ENCODE measurements around the gene LMTK3. TPM values are rescaled to one million over a fixed set of nuclear protein-coding genes. Genes with fewer than 3 reads are reported as not detected.

LMTK3 gene
- total RNA-seq, 3 donors from 2014 or later (not counting 1 experiment from before 2014, with no cell fraction given), result 0.64 to 2.9 (median 1.9) TPM

- Mint-ChIP-seq H3K36me3 (no peaks in the 10 kb centered on the region), H3K4me3 (no peak overlapping the region), H3K27ac (no peak overlapping the region), H3K4me1 (peaks cover 16 to 17% of the 10 kb centered on the region in 2 donors), H3K27me3 (ENCODE audit: low read depth in 2 of 2) (no peaks in the 10 kb centered on the region), H3K9me3 (no peaks in the 10 kb centered on the region)
- no peak for TF ChIP-seq CTCF (IDR thresholded peaks at IDR 0.05)
- no peaks in the 10 kb centered on the region for H3K9me3 ChIP-seq (ENCODE audit: control insufficient read depth, insufficient read depth, low read length)
- H3K27ac ChIP-seq (ENCODE audit: low read length), result no peak overlapping the region
- H3K36me3 ChIP-seq (ENCODE audit: control insufficient read depth, insufficient read depth, low read length), result peaks cover 46% of the 10 kb centered on the region
- H3K4me3 ChIP-seq (ENCODE audit: low read length), result no peak overlapping the region
- intact Hi-C loops (cut with micrococcal nuclease), result no loop called here
- H3K27me3 ChIP-seq (ENCODE audit: control insufficient read depth, insufficient read depth, low read length), result no peaks in the 10 kb centered on the region
- DNase-seq, result no peak
- no peak for ATAC-seq
- H3K4me1 ChIP-seq (ENCODE audit: control insufficient read depth, insufficient read depth, low read length), result peaks cover 10% of the 10 kb centered on the region
- 95% methylated on average over 12 of the region's 12 CpGs for WGBS (ENCODE audit: insufficient coverage)
These were observed 60.0 kb downstream of the LMTK3 start for GRCh38 chr19:48451624-48452023.

- H3K4me1 Mint-ChIP-seq, result peaks cover 24% of the 10 kb centered on the region in 2 donors
- H3K36me3 Mint-ChIP-seq, result no peaks in the 10 kb centered on the region
- H3K27ac ChIP-seq (ENCODE audit: low read length), result no peak overlapping the region
- no peak overlapping the region for H3K4me3 ChIP-seq (ENCODE audit: low read length)
- peaks cover 14% of the 10 kb centered on the region for H3K4me1 ChIP-seq (ENCODE audit: control insufficient read depth, insufficient read depth, low read length)
- H3K9me3 Mint-ChIP-seq, result no peaks in the 10 kb centered on the region
- H3K9me3 ChIP-seq (ENCODE audit: control insufficient read depth, insufficient read depth, low read length), result no peaks in the 10 kb centered on the region
- no peak for ATAC-seq
- no peaks in the 10 kb centered on the region for H3K27me3 ChIP-seq (ENCODE audit: control insufficient read depth, insufficient read depth, low read length)
- peaks cover 46% of the 10 kb centered on the region for H3K36me3 ChIP-seq (ENCODE audit: control insufficient read depth, insufficient read depth, low read length)
- intact Hi-C loops (cut with micrococcal nuclease), result no loop called here
- WGBS (ENCODE audit: insufficient coverage), result 94% methylated on average over 15 of the region's 15 CpGs
- DNase-seq, result no peak
- H3K27me3 Mint-ChIP-seq (ENCODE audit: low read depth in 2 of 2), result no peaks in the 10 kb centered on the region
- H3K27ac Mint-ChIP-seq, result no peak overlapping the region
- no peak for TF ChIP-seq CTCF (IDR thresholded peaks at IDR 0.05)
- no peak overlapping the region for H3K4me3 Mint-ChIP-seq
These were observed 60.8 kb downstream of the LMTK3 start for GRCh38 chr19:48450863-48451262.

DNA sequence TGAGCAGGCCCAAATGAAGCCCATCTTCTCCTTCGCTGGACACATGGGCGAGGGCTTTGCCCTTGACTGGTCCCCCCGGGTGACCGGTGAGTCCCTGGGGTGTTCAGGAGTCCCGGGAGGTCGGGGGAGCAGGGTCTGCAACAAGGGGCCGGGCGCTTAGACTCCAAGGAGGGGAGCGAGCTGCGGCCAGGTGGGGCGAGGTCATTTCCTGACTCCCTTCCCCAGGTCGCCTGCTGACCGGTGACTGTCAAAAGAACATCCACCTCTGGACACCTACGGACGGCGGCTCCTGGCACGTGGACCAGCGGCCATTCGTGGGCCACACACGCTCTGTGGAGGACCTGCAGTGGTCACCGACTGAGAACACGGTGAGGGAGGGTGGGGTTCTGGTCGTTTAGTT is 61.2 kb downstream of the LMTK3 start:
- Mint-ChIP-seq H3K4me3 (no peak overlapping the region), H3K9me3 (no peaks in the 10 kb centered on the region), H3K4me1 (peaks cover 27 to 29% of the 10 kb centered on the region in 2 donors), H3K36me3 (no peaks in the 10 kb centered on the region), H3K27ac (no peak overlapping the region), H3K27me3 (ENCODE audit: low read depth in 2 of 2) (no peaks in the 10 kb centered on the region)
- H3K36me3 ChIP-seq (ENCODE audit: control insufficient read depth, insufficient read depth, low read length), result peaks cover 46% of the 10 kb centered on the region
- no peaks in the 10 kb centered on the region for H3K9me3 ChIP-seq (ENCODE audit: control insufficient read depth, insufficient read depth, low read length)
- H3K27me3 ChIP-seq (ENCODE audit: control insufficient read depth, insufficient read depth, low read length), result no peaks in the 10 kb centered on the region
- no peak overlapping the region for H3K27ac ChIP-seq (ENCODE audit: low read length)
- DNase-seq (no peak), ATAC-seq (no peak)
- intact Hi-C loops (cut with micrococcal nuclease), result no loop called here
- peaks cover 12% of the 10 kb centered on the region for H3K4me1 ChIP-seq (ENCODE audit: control insufficient read depth, insufficient read depth, low read length)
- WGBS (ENCODE audit: insufficient coverage), result 96% methylated on average over 23 of the region's 23 CpGs
- H3K4me3 ChIP-seq (ENCODE audit: low read length), result no peak overlapping the region
- no peak for TF ChIP-seq CTCF (IDR thresholded peaks at IDR 0.05)

DNA sequence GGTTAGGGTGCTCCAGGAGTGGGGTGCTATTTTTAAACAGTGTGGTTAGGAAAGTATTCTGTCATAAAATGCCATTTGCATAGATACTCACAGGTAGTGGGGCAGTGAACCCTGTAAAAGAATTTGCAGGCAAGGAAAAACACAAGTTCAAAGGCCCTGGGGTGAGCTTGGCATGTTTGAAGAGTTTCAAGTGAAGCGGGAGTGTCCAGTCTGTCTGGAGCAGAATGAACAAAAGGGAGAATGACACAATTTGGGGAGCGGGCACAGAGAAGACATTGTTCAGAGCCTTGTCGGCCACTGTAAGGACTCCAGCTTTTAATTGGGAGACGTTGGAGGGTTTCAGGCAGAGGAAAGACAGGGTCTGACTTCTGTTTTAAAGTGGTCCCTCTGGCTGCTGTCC is 63.1 kb downstream of the LMTK3 start:
- Mint-ChIP-seq H3K9me3 (no peaks in the 10 kb centered on the region), H3K27me3 (ENCODE audit: low read depth in 2 of 2) (peaks cover 0 to 9% of the 10 kb centered on the region in 2 donors), H3K4me1 (peaks cover 30 to 33% of the 10 kb centered on the region in 2 donors), H3K36me3 (no peaks in the 10 kb centered on the region), H3K4me3 (no peak overlapping the region), H3K27ac (no peak overlapping the region)
- Histone ChIP-seq H3K36me3 (ENCODE audit: control insufficient read depth, insufficient read depth, low read length) (peaks cover 44% of the 10 kb centered on the region), H3K4me3 (ENCODE audit: low read length) (no peak overlapping the region), H3K4me1 (ENCODE audit: control insufficient read depth, insufficient read depth, low read length) (peaks cover 28% of the 10 kb centered on the region), H3K27me3 (ENCODE audit: control insufficient read depth, insufficient read depth, low read length) (peaks cover 11% of the 10 kb centered on the region), H3K9me3 (ENCODE audit: control insufficient read depth, insufficient read depth, low read length) (no peaks in the 10 kb centered on the region), H3K27ac (ENCODE audit: low read length) (no peak overlapping the region)
- TF ChIP-seq CTCF (IDR thresholded peaks at IDR 0.05), result no peak
- no peak for DNase-seq
- intact Hi-C loops (cut with micrococcal nuclease), result no loop called here
- 97% methylated on average over 4 of the region's 4 CpGs for WGBS (ENCODE audit: insufficient coverage)
- no peak for ATAC-seq
